NCI-H2196 treated with DMSO at 0.1 percent for 48 hours (cell line): ENCODE data around the gene STK26.
"Not testable (repeated sequence)": the region's sequence is repeated elsewhere in the genome, so short reads cannot be mapped to it uniquely, and the experiment has no call there.

Experiments used
- DNase-seq: peaks from one replicate; lab custom pipeline; 2025; ENCODE audit not compliant: unreplicated experiment; lab: John Stamatoyannopoulos, UW

Gene STK26

DNA sequence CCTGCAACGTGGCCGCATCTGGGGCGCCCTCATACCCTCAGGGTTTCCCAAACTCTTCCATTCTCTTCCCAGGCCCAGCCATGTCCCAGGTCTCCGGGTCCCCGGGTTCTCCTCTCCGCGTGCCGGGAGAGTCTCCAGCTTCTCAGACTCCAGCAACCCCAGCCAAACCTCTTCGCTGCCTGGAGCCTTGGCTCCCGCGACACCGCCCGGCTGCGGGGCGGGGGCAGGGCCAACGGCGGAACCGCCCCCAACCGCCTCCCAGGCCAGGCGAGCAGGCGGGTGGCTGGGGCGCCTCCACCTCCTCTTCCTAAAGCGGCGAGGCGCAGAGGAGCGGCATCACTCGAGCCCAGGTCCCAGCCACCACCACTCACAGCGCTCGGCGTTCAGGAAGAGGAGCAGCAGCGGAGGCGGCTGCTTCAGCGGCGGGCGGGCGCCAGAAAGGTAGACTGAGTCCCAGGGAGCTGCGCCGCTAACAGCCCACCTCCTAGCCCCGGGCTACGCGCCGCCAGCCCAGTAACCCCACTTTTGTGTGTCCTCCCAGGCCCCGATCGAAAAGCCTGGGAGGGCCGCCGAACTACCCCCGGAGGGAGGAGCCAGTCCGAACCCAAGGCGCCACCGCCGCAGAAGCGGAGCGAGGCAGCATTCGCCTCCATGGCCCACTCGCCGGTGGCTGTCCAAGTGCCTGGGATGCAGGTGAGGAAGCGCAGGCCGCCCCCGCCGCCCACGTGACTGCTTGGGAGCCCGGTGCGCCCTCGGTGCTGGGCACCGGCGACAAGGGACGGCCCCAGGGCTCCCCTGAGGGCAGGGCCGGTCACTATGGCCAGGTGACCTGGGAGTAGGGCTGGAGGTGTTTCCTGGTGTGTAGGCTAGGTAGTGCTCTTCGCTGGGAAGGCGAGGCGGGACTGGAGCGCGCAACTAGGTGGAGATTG lies at the start of gene STK26:
STK26 (plus strand) TSS at position 336 of the 929 bp plus-strand sequence; CDS start at position 652, 316 bp downstream.
- DNase-seq = peak; percentile 22

DNA sequence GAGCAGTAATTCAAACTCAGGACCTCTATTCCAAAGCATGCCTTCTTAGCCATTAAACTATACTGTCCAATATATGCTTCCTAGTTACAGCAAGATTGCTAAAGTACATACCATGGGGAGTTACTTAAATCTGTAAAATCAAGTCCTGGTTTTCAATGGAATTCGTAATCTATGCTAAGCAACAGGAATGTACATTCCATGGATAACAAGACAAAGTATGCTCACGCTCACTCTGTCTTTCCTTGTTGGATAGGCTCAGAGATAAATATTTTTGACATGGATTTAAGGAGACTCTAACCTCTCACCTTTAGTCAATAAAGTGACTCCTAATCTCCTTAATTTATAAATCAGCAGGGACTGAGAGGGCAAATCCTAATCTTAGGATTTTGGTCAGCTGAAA lies 47.3 kb upstream of the STK26 start:
- no peak for DNase-seq

DNA sequence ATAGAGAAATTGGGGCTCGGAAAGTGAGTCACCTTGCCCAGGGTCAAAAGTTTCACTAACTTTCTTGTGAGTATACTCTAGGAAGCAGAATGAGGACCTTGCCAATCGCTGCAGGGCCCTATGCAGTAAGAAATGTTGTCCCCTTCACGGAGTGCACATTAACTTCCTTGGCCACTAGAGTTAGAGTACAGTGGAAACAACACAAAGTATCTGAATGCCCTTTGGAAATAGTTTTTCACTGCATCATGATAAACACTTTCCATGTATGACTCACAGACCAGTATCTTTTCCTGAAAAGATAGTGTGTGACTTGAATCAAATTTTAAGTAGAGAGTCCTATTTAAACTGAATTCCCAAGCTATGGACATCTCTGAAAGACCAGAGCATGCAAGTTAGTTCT lies 45.5 kb upstream of the STK26 start:
- no peak for DNase-seq

DNA sequence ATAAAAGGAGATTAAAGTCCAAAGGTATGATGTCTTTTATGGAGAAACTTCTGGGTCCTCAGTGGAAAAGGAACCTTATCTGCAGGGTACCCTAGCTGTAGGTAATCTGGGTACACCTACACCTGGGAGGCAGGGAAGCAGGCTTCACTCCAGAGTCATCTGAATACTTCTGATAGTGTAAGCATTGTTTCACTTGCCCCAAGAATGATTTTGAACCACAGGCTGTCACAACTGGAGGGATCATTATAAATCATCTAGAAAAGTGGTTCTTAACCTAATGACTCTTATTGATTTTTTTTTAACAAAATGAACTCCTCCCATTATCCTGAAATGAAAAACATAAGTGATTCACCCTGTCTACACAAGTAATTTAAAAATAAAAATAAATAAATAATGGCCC lies 44.0 kb upstream of the STK26 start:
- no peak for DNase-seq

DNA sequence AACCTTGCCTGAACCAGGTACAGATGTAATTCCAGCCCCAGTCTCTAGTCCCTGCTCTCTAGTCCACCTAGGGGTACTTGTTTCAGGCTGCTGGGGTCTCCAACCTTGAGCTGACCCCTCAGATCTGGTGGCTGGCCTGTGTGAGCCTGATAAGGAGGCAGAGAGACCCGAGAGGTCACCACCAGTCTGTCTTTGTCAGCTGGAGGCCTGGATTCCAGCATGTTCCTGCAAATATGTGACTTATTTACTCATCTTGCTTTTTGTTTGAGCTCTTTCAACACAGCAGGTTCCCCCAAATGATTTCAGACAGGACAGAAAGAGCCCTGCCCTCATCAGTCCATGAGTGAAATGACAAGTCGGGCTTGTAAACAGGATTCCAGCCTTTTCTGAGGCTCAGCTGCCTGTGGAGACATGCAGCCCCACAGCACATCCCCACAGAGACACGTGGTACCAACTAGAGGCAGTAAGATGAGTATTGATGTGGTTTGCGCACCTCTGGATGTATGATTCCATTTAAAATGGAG lies 37.5 kb upstream of the STK26 start:
- no peak for DNase-seq

DNA sequence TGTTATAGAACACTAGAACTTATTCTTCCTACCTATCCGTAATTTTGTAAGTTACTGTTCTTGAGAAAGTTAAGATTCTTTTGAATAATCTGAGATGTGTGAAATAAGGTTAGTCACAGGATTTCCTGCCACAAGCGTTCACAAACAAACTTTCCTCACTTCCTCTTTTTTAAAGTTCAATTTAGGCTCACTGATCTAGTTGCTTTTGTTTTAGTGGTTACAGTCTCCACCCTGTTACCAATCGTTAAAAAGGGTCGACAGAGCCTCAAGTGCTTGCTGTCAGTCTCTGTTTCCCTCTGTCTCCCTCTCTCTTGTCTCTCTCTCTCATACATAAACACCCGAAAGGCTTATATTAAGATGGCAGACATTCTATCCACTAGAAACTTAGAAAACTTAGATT lies 35.9 kb upstream of the STK26 start:
- no peak for DNase-seq

DNA sequence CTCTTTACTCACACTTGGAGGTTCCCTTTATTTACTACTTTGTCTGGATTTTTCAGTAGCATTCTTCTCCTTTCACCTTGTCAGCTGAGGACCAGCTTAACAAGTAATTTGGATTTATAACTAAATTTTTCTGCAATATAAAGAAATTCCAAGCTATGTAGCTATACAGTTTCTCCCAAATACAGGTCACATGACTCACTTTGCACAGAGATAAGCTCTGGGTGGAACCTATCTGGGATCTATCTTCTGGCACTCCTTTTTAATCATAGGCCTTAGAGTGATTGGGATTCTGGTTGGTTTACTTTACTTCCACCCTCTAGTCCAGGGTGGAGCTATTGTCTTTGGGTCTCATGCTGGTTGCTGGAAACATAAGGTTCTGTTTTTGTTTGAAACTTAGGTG lies 34.9 kb upstream of the STK26 start:
- no peak for DNase-seq

DNA sequence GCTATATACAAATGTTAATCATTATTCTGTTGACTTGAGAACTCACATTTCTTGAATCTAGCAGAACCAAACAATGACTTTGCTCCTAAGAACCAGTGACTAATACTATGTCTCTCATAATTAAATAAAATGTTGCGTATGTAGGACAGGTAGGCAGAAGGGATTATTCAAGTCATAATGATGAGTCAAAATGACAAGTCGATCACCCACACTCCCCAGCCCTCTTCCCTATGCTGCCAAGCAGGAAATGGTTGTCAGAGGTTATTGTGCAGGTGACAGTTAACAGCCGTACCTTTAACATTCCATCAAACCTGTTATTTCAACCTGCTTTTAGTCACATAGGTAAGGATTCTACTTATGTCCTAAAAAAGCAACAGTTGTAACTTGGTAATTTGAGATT lies 22.0 kb upstream of the STK26 start:
- DNase-seq = no peak

DNA sequence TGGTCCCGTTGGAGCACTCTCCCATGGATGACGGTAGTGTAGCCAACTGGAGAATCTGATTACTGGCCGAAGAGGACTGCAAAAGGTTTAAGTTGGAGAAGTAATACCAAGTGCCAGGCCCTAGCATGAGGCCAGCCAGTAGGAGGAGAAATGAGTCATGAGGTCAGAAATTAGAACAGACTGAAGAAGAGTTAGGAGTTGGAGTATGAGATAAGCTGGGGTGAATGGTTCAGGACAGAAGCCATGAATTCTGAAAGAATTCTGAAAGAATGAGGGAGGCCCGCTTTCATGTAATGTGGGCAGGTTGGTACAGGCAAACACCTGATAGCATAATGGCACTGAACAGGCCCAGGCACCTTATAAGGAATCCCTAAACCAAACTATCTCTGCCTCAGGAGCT lies 18.4 kb upstream of the STK26 start:
- no peak for DNase-seq

DNA sequence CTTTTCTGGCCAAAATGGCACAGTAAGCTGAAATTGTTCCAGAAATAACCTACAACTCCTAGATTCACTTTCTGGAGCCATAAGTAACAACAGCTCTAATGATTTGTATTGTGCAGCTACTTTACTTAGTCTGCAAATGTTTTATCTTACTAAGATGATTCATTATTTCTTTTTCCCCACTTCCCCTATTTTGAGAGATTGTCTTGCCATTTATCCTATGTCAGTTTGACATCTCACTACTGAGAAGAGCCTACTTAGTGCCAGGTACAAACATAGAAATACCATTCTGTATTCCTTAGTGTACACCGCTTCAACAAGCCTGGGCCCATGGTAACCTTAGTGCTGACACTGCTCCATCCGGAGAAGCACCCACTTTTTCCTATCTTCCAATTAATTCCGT lies 13.8 kb upstream of the STK26 start:
- no peak for DNase-seq

DNA sequence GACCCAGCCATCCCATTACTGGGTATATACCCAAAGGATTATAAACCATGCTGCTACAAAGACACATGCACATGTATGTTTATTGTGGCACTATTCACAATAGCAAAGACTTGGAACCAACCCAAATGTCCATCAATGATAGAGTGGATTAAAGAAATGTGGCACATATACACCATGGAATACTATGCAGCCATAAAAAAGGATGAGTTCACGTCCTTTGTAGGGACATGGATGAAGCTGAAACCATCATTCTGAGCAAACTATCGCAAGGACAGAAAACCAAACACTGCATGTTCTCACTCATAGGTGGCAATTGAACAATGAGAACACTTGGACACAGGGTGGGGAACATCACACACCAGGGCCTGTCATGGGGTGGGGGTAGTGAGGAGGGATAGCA lies 12.9 kb upstream of the STK26 start:
- DNase-seq = not testable (repeated sequence)

DNA sequence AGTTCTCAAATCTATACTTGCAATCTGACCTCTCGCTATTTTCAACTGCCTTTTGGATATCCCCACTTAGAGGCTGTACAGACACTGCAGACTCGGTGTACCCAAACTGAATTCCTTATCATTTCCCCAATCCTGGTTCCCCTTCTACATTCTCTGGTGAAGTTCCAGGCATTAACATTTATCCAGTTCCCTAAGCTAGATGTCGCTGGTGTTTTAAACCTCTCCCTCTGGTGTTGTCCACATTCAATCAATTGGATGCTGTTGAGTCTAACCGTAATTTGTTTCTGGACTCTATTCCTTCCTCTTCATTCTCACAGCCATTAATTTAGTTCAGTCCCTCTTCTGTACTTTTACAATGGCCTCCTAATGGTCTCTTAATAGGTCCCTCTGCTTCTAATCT lies 7.2 kb upstream of the STK26 start:
- DNase-seq = no peak

DNA sequence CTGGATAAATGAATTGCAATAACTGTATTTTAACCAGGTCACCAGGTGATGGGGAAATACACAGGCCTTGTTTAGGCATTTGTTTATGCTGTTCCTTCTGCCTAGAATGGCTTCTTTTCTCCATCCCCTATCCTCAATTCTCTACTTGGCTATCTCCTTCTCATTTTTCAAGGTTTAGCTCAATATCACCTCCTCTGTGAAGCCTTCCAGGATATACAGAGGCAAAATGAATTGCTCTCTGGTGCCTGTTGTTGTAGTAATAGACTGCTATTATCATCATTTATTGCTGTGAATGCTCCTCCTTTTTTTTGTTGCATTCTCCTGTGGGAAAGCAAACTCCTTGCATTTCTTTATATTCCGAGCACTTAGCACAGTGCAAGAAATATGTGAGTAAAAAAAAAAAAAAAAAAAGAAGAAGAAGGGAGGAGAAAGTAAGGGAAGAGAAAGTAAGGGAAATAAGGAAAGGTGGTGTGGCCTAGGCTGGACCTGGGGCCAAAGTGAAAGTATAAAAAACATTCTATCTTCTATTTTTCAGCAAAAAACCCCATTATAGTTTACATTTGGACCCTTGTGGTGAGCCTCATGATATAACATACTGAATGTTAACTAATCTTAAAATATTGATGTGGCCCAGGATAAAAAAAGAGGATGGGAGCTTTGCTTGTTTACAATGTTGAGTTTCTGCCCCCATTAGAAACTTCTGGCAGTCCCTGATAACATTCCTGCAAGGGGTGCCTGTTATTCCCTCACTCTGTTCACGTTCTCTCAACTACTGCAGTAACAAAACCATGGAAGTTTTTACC lies 6.3 kb upstream of the STK26 start:
- DNase-seq = no peak

DNA sequence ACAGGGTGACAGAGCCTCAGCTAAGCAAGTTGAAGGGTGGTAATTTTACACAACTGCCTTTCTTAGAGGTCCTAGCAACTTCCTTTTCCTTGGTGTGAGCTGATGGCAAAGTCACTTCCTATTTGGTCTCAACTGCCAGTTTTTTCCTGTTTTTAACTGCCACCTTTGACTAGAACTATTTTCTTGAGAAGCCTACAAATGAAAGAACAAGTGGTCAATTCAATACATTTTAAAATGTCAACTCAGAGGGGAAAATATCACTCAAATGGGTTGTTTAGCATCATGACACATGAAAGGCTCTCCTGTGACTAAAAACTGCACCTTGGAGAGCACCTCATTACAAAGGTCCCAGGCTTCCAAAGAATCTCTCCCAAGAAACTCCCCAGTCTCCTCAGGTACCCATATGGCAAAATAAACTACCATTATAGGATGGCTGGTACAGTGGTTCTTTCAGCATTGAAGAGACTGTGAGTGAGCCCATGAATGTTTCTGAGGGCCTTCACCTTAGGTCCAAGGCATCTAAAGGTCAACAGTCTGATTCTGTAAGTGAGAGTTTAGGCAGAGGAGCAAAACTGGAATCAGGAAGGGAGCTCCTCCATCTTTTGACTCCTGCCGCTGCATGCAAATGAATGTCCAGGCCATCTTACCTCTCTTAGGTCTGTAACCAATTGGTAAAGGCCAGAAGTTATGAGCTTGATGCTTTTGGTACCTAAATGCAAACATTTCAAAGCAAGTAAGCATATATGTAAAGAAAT lies 5.5 kb upstream of the STK26 start:
- DNase-seq = no peak

DNA sequence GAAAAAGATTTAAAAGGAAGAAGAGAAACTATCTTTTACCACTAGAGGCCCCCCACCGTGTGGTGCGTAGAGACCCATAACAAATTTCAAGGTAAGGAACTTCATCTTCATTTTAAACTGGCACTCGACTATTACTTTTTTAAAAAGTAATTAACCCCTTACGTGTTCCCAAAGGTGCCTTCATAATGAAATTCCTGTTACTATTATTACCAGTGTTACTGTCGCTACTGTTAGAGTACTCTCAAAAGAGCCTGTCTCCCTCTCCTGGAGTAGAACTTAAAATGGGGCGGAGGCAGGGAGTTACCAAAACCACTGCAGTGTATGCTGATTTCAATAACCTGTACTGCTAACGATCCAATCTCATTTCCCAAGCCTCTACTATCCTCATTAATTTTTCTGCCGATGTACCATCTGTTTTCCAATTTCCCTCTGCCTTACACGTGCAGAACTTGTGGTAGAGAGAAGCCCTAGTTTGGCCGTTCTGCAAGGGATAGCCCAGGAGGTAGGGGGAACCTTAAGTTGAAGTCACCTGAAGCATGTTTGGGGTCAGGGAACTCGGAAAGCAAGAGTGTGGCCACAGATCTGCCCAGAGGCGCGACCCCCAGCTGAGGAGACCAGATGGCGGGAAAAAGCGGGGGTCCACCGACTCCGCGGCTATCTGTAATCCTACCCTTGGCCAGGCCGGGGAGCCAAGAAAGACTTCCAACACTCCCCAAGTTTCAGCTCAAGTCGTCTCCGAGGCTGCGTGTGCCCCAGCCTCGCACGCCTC lies 720 bp upstream of the STK26 start:
- DNase-seq = no peak

DNA sequence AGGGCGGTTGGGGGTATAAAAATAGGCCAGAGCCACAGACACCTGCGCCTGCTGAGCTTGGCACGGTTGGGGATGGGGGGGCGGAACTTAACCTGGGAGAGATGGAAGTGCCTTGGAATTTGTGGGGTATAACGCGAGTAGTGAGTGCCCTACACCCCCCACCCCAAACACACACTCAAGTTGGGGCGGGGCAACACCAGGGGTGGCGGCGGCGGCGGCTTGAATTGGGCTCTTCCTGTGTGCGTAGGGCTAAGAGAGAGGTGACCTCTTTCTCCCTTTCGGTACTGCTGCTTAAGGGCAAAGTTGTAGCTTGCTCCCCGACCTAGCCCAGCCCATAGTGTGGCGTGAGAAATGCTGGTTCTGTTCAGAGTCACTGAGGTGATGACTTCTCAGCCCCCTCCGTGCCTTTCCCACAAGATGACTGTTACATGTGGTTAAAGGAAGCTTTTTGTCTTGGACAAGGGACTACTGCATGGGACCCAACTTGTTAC lies 839 bp downstream of the STK26 start:
- no peak for DNase-seq

DNA sequence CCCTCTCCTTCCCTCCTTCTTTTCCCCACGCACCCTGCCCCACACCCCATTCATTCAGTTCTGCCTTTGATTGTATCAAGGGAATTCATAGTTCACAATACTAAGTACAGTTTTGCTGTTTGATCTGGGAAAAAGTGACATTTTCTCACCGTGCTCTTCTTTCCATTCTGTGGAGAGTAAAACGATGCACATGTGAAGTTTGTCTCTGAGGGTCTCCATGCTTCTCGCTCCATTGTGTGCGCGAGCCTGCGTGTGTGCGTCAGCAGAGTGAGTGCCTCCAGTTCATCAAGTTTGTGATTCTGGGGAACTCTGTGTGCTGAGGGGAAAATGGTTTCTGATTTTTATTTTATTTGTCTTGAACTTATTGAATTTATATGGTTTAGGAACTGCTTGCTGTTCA lies 1.9 kb downstream of the STK26 start:
- DNase-seq = no peak

DNA sequence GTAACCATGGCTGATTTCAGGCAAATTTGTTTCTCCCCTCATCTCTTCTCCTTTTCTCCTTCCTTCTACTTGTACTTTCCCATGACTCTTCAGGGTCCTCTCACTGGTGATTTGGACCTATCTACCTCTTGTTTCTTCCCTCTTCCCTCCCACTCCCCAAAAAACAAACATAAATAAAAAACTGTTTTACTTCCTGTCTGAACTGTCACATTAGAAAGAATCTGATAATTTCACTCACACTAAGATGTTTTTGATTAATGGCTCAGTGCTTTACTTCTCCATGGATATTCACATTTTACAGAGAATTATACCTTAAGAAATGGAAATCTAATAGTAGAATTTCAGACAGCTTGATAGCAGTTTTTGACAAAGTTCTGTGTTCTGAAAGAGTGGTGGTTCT lies 7.2 kb downstream of the STK26 start:
- no peak for DNase-seq

DNA sequence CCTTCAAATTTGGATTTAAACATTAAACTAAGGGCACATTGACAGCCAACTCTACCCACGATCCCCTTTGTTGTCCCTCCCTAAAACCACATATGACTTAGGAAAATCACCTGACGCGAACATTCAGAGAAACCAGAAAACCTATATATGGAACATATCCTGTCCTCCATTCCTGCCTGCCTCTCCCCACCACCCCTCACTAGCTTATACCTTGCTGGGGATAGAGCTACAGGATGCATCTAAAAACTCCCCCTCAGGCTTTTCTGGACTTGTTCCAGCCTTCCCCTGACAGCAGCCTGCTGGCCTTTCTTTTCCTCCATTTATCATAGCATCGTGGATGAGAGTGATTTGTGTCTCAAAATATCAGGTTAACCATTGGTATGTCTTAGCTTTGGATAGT lies 8.8 kb downstream of the STK26 start:
- DNase-seq = no peak

DNA sequence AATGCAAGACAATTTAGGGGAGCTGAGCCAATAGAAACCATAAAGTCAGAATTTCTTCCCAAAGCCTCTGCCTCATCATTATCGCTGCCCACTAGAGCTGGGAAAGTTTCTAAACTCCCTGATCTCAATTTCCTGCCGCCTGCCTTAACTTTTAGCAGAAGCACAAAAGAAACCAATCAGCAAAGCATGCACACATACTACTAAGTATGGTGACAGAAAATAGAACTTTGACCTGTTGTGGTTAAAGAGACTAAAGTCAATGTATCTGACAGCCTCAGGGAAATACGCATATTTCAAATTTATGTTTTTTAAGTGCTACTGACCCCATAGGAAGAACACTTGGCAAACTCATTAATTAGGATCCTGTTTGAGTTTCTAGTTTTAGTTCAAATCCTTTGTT lies 10.1 kb downstream of the STK26 start:
- no peak for DNase-seq
